SK-N-SH treated with all-trans-retinoic acid at 6 μM for 48 hours (cell line): ENCODE results near the gene CELF4.

Experiments used
- ATAC-seq: fragments of 200-7000 bp; cut with Tn5 transposase; 3 replicates; pipeline ENCODE4 v1.9.1; 2020; ENCODE audit warnings: mild to moderate bottlenecking, moderate library complexity
- ARNTL ChIP-seq: fragments of 450-650 bp; formaldehyde crosslinking; IDR thresholded peaks from 2 replicates; pipeline ENCODE4 v1.5.0; 2020; ENCODE audit warnings: low read depth, mild to moderate bottlenecking, moderate library complexity, borderline replicate concordance
- BACH2 ChIP-seq: fragments of 250-450 bp; sonication (Bioruptor Pico); IDR thresholded peaks from 2 replicates; pipeline ENCODE4 v1.9.0; 2021; ENCODE audit warnings: mild to moderate bottlenecking, borderline replicate concordance
- CSDC2 ChIP-seq: fragments of 250-450 bp; sonication (Bioruptor Pico); IDR thresholded peaks from 2 replicates; pipeline ENCODE4 v1.5.0; 2020; ENCODE audit warnings: mild to moderate bottlenecking, moderate library complexity
- CSRNP3 ChIP-seq: fragments of 250-450 bp; sonication (Bioruptor Pico); IDR thresholded peaks from 2 replicates; pipeline ENCODE4 v1.5.1; 2021; ENCODE audit warnings: mild to moderate bottlenecking, moderate library complexity
- ESRRG ChIP-seq: fragments of 250-450 bp; sonication (Bioruptor Pico); IDR thresholded peaks from 2 replicates; pipeline ENCODE4 v1.6.1; 2021; ENCODE audit warnings: mild to moderate bottlenecking
- ISL1 ChIP-seq: fragments of 250-450 bp; sonication (Bioruptor Pico); IDR thresholded peaks from 2 replicates; pipeline ENCODE4 v2.1.2; 2022; ENCODE audit warnings: mild to moderate bottlenecking, moderate library complexity
- PATZ1 ChIP-seq: fragments of 250-450 bp; sonication (Bioruptor Pico); IDR thresholded peaks from 2 replicates; pipeline ENCODE4 v1.8.0; 2020; ENCODE audit warnings: mild to moderate bottlenecking, moderate library complexity, borderline replicate concordance
- PPARA ChIP-seq: fragments of 250-450 bp; sonication (Bioruptor Pico); IDR thresholded peaks from 2 replicates; pipeline ENCODE4 v1.5.0; 2020; ENCODE audit warnings: mild to moderate bottlenecking, borderline replicate concordance
- RARB ChIP-seq: fragments of 250-450 bp; sonication (Bioruptor Pico); IDR thresholded peaks from 2 replicates; pipeline ENCODE4 v1.8.0; 2021; ENCODE audit warnings: mild to moderate bottlenecking, moderate library complexity
- SNAI2 ChIP-seq: fragments of 250-450 bp; sonication (Bioruptor Pico); IDR thresholded peaks from 2 replicates; pipeline ENCODE4 v1.5.0; 2020; ENCODE audit warnings: mild to moderate bottlenecking, moderate library complexity
- TCF4 ChIP-seq: fragments of 250-450 bp; sonication (Bioruptor Pico); IDR thresholded peaks from 2 replicates; pipeline ENCODE4 v1.8.0; 2021; ENCODE audit warnings: mild to moderate bottlenecking, moderate library complexity, borderline replicate concordance
- TOX ChIP-seq: fragments of 250-450 bp; sonication (Bioruptor Pico); IDR thresholded peaks from 2 replicates; pipeline ENCODE4 v1.8.0; 2021; ENCODE audit warnings: mild to moderate bottlenecking, moderate library complexity, borderline replicate concordance
- TSHZ2 ChIP-seq: fragments of 250-450 bp; sonication (Bioruptor Pico); IDR thresholded peaks from 2 replicates; pipeline ENCODE4 v1.5.0; 2020; ENCODE audit warnings: mild to moderate bottlenecking, moderate library complexity
- ZFP30 ChIP-seq: fragments of 450-650 bp; formaldehyde crosslinking; IDR thresholded peaks from 2 replicates; pipeline ENCODE4 v1.5.0; 2022; ENCODE audit warnings: mild to moderate bottlenecking, moderate library complexity
- ZNF70 ChIP-seq: fragments of 450-650 bp; formaldehyde crosslinking; IDR thresholded peaks from 2 replicates; pipeline ENCODE4 v1.5.0; 2020; ENCODE audit warnings: mild to moderate bottlenecking, moderate library complexity
- ZNF8 ChIP-seq: fragments of 450-650 bp; formaldehyde crosslinking; IDR thresholded peaks from 2 replicates; pipeline ENCODE4 v1.5.0; 2020; ENCODE audit warnings: mild to moderate bottlenecking, moderate library complexity
- TF ChIP-seq, protein P1 (sequence below): fragments of 250-450 bp; sonication (Bioruptor Pico); IDR thresholded peaks from 2 replicates; pipeline ENCODE4 v1.5.1; 2020; ENCODE audit warnings: low read depth, mild to moderate bottlenecking, moderate library complexity

CELF4 gene

GRCh38 chr18:37282386-37283037, 283.1 kb downstream of the CELF4 start (continued):
- TF ChIP-seq PATZ1 (CRISPR knock-in tag) = no peak
- no peak for TF ChIP-seq CSDC2
- no peak for TF ChIP-seq ARNTL (CRISPR knock-in tag)
- no peak for TF ChIP-seq ZNF70 (CRISPR knock-in tag)
- TF ChIP-seq TCF4 (CRISPR knock-in tag) = no peak
- TF ChIP-seq, all 23 proteins: peak for 0

DNA sequence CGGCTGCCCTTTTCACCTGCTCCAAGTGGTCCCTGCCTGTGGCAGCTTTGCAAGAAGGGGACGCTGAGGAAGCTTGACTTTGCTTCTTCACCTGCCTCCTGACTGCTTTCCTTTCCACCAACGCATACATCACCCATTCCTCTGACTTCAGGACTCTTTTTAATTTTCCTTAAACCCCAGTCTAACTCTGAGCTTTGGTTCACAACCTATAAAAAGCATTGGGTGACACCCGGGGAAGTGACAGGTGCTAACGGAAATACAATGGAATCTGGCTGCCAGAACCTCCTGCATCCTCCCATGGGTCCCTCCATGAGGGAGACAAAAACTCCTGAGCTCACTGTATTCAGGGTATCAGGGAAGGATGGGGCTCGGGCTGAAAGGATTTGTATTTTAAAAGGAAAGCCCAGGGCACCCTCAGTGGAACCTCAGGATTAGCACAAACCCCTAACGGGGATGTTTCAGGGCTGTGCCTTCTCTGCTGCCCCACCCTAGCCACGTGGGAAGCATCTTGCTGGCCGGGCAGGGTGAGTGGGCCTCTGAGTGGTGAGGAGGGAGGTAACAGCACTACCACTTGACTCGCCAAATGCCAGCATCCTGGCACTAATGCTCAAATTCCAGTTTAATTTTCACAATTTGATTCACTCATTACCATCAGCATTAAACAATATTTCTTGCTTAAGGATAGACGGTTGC, 284.8 kb downstream of the CELF4 start:
- TF ChIP-seq RARB (CRISPR knock-in tag) (no peak), BACH2 (CRISPR knock-in tag) (no peak), ARNTL (CRISPR knock-in tag) (no peak), ISL1 (no peak)
- TF ChIP-seq, protein P1, sequence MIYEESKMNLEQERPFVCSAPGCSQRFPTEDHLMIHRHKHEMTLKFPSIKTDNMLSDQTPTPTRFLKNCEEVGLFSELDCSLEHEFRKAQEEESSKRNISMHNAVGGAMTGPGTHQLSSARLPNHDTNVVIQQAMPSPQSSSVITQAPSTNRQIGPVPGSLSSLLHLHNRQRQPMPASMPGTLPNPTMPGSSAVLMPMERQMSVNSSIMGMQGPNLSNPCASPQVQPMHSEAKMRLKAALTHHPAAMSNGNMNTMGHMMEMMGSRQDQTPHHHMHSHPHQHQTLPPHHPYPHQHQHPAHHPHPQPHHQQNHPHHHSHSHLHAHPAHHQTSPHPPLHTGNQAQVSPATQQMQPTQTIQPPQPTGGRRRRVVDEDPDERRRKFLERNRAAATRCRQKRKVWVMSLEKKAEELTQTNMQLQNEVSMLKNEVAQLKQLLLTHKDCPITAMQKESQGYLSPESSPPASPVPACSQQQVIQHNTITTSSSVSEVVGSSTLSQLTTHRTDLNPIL (CRISPR knock-in tag) = no peak
- ATAC-seq = no peak

DNA sequence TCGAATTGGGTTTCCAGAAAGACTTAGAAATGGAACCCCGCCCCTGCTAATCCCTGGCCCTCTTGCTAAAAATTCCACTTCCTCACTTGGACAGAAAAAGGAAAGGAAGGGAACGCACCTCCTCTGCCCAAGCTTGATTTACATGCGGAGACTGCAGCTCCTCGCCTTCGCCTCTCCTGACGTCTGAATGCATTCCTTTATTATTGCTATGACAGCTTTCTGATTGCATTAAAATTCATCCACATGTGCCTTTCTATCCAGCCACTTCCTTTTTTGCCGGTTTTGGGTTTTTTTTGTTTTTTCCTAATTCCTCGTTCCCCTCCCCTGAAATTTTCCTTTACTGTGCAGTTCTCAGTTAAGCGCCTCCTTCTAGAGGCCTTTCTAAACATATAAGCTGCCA, 287.8 kb downstream of the CELF4 start:
- ATAC-seq = no peak
- no peak for TF ChIP-seq ZFP30 (CRISPR knock-in tag)
- TF ChIP-seq, all 23 proteins: peak for 0

DNA sequence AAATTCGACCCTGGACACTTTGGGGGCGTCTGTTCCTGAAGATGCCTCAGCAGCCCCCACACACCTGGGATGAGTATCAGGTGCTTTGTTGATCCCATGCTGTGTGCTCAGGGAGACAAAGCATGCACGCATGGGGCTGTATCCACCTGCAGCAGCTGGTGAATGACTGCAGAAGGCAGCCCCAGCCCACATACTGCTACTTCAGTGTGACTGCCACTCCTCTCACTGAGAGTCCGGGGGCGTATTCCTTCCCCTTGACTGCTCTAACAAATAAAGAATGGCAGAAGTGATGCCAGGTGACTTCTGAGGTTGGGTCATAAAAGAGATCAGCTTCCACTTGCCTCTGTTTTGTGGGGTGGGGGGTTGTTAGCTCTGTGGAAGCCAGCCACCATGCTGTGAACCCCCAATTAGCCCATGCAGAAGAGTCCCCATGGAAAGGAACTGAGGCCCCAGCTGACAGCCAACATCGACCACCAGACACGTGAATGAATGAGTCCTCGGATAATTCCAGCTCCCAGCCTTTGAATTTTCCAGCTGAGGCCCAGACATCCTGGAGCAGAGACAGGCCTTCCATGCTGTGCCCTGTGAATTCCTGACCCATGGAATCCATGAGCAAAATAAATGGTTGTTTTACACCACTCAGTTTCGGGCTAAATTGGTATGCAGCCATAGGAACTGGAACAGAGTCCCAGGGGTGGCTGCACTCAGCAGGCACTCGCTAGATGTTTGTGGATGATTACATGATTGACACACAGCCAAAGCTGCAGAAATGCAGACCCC, 289.3 kb downstream of the CELF4 start:
- no peak for ATAC-seq
- TF ChIP-seq ZFP30 (CRISPR knock-in tag) = no peak
- TF ChIP-seq SNAI2 = no peak
- no peak for TF ChIP-seq CSRNP3 (CRISPR knock-in tag)
- TF ChIP-seq TCF4 (CRISPR knock-in tag) = no peak
- TF ChIP-seq TSHZ2 (CRISPR knock-in tag) = no peak
- TF ChIP-seq PPARA (CRISPR knock-in tag) = no peak
- no peak for TF ChIP-seq ESRRG (CRISPR knock-in tag)
- TF ChIP-seq ZNF8 = no peak
- TF ChIP-seq ZNF70 (CRISPR knock-in tag) = no peak
- TF ChIP-seq, protein P1 (CRISPR knock-in tag) = no peak
- TF ChIP-seq RARB (CRISPR knock-in tag) = no peak
- no peak for TF ChIP-seq TOX
